ENCODE results near the gene MUC6.
"Not testable (repeated sequence)": the region's sequence is repeated elsewhere in the genome, so short reads cannot be mapped to it uniquely, and the experiment has no call there.

Gene MUC6

DNA sequence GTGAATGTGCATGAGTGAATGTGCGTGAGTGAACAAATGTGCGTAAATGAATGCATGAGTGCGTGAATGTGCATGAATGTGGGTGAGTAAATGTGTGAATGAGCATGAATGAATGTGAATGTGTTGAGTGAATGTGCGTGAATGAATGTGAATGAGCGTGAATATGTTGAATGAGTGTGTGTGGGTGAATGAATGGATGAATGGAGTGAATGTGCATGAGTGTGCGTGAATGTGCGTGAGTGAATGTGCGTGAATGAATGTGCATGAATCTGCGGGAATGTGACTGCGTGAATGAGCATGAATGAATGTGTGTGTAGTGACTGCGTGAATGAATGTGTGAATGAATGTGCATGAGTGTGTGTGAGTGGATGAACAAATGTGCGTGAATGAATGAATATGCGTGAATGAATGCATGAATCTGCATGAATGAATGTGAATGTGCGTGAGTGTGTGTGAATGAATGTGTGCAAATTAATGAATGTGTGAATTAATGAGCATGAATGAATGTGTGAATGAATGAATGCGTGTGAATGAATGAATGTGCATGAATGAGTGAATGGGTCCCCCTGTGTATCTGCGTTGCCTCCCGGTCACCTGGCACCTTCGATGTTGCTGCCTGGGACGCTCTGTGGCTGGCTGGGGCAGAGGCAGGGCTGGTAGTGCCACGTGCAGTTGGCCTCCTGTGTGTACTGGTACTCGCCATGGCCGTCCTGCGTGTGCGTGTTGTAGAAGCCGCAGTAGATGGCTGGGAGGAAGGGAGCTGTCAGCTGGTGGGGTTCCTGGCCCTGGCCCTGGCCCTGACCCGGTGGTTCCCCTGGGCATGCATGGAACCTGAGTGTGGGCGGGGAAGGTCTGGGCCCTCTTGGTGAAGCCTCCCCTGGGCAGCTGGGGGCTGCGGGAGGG lies 13.4 kb downstream of the MUC6 start:
- TF ChIP-seq, protein P1, sequence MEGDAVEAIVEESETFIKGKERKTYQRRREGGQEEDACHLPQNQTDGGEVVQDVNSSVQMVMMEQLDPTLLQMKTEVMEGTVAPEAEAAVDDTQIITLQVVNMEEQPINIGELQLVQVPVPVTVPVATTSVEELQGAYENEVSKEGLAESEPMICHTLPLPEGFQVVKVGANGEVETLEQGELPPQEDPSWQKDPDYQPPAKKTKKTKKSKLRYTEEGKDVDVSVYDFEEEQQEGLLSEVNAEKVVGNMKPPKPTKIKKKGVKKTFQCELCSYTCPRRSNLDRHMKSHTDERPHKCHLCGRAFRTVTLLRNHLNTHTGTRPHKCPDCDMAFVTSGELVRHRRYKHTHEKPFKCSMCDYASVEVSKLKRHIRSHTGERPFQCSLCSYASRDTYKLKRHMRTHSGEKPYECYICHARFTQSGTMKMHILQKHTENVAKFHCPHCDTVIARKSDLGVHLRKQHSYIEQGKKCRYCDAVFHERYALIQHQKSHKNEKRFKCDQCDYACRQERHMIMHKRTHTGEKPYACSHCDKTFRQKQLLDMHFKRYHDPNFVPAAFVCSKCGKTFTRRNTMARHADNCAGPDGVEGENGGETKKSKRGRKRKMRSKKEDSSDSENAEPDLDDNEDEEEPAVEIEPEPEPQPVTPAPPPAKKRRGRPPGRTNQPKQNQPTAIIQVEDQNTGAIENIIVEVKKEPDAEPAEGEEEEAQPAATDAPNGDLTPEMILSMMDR (IDR thresholded peaks at IDR 0.05; ENCODE audit: low read depth, low read length, missing control alignments), result no peak
- no peak for DNase-seq (ENCODE audit: low read depth)
- no peak overlapping the region for H3K4me3 ChIP-seq (ENCODE audit: low read depth, low read length)
- in situ Hi-C loops (cut with HindIII; ENCODE audit: low sequenced_read_pairs), result no loop called here

DNA sequence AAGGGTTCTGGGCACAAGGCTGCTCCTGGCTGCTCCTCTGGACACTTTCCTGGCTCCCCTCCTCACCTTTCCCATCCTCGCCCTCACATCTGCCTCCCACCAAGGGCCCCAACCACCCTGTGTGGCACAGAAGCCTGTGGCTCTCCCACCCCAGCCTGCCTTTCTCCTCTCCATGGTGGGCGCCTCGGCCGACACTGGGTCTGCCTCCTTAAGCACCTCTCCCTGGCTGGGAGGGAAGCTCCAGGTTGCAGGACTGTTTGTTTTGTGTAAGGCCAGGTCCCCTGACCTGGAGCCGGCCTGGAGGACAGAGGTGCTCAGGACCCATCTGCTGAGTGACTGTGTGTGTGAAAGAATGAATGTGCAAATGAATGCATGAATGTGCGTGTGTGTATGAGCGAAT lies 14.1 kb downstream of the MUC6 start:
- in situ Hi-C loops (cut with HindIII; ENCODE audit: low sequenced_read_pairs), result no loop called here
- no peak for DNase-seq (ENCODE audit: low read depth)
- H3K4me3 ChIP-seq (ENCODE audit: low read depth, low read length), result no peak overlapping the region
- TF ChIP-seq, protein P1 (IDR thresholded peaks at IDR 0.05; ENCODE audit: low read depth, low read length, missing control alignments), result no peak

DNA sequence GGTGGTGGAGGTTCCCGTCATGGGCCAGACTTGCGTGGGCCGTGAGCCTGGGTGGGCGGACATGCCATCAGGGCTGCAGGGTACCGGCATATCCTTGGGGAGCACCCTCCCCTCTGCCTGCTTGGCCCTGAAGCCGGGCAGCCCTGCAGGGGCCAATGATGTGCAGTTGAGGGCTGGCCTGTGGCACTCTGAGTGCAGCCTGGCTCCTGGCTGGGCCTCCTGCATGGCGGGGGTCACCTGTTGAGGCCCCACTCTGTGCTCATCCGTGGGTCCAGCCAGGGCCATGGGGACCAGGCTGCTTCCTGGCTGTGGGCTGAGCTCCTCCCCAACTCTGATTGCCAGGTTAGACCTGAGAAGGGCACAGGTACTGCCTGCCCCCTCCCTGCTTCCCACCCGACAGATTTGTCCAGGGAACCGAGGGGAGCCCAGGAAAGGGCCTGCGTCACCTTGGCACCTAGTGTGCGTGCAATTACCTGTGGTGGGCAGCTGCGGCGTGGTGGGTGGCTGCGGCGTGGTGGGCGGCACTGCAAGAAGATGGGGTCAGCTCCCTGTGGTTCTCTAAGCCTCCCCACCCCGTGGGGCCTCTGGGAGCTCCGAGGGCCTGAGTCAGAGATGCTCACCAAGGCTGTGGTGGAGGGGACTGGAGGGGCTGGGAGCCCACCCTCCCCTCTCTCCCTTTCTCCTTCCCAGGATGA lies 16.2 kb downstream of the MUC6 start:
- DNase-seq (ENCODE audit: low read depth), result no peak
- TF ChIP-seq, protein P1 (IDR thresholded peaks at IDR 0.05; ENCODE audit: low read depth, low read length, missing control alignments), result no peak
- H3K4me3 ChIP-seq (ENCODE audit: low read depth, low read length), result no peak overlapping the region
- in situ Hi-C loops (cut with HindIII; ENCODE audit: low sequenced_read_pairs), result no loop called here

DNA sequence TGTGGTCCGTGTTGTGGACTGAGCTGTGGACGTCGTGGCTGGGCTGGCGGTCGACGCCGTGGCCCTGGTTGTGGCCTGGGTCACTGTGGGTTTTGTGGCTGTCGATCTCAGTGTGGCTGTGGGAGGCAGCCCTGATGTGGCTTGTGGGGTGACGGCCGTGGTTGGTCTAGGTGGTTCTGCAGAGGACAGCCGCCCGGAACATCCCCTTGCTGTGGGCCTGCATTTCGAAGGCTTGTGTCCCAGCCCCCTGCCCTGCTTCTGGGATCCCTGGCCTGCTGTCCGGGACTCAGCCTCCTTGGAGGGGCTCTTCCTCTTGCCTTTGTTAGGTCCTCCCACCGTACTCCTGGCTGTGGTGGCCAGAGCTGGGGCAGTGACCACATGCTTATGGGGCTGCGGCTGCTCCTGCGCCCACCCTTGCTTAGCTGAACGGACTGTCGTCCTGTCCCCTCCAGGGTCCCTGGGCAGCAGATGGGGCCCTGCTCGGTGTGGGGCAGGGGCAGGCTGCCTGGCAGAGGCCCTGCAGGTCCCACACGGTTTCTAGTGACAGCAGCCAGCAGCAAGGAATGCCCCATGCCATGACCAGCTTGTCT lies 17.1 kb downstream of the MUC6 start:
- DNase-seq (ENCODE audit: low read depth), result no peak
- H3K4me3 ChIP-seq (ENCODE audit: low read depth, low read length), result no peak overlapping the region
- in situ Hi-C loops (cut with HindIII; ENCODE audit: low sequenced_read_pairs), result no loop called here
- TF ChIP-seq, protein P1 (IDR thresholded peaks at IDR 0.05; ENCODE audit: low read depth, low read length, missing control alignments), result no peak

DNA sequence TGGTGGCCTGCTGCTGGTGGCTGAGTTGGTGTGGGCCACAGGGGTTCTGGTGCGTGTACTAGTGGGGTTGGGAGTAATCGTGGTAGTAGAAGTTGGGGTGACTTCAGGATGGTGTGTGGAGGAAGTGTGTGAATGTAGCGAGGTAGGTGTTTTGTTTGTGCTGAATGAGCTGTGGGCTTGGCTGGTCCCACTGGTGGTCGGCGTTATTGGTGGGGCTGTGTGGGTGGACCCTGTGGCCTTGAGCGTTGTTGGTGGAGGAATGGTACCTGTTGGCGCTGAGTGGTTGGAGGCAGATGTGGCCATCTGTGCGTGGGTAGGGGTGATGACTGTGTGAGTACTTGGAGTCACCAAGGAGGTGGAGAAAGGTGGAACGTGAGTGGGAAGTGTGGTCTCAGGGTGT lies 18.4 kb downstream of the MUC6 start:
- no peak overlapping the region for H3K4me3 ChIP-seq (ENCODE audit: low read depth, low read length)
- no peak for DNase-seq (ENCODE audit: low read depth)
- in situ Hi-C loops (cut with HindIII; ENCODE audit: low sequenced_read_pairs), result no loop called here
- TF ChIP-seq, protein P1 (IDR thresholded peaks at IDR 0.05; ENCODE audit: low read depth, low read length, missing control alignments), result no peak

DNA sequence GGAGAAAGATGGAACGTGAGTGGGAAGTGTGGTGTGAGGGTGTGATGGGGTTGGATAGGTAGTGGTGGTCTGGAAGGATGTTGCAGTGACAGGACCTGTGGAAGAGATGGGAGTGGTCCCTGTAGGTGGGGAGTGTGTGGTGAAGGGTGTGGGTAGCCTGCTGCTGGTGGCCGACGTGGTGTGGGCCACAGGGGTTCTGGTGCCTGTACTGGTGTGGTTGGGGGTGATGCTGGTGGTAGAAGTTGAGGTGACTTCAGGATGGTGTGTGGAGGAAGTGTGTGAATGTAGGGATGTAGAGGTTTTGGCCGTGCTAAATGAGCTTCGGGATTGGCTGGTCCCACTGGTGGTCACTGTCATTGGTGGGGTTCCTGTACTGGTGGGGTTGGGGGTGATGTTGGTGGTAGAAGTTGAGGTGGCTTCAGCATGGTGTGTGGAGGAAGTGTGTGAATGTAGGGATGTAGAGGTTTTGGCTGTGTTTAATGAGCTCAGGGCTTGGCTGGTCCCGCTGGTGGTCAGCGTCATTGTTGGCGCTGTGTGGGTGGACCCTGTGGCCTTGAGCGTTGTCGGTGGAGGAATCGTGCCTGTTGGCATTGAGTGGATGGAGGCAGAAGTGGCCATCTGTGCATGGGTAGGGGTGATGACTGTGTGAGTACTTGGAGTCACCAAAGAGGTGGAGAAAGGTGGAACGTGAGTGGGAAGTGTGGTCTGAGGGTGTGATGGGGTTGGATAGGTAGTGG lies 19.1 kb downstream of the MUC6 start:
- TF ChIP-seq, protein P1 (IDR thresholded peaks at IDR 0.05; ENCODE audit: low read depth, low read length, missing control alignments), result no peak
- H3K4me3 ChIP-seq (ENCODE audit: low read depth, low read length), result no peak overlapping the region
- DNase-seq (ENCODE audit: low read depth), result no peak
- in situ Hi-C loops (cut with HindIII; ENCODE audit: low sequenced_read_pairs), result no loop called here

DNA sequence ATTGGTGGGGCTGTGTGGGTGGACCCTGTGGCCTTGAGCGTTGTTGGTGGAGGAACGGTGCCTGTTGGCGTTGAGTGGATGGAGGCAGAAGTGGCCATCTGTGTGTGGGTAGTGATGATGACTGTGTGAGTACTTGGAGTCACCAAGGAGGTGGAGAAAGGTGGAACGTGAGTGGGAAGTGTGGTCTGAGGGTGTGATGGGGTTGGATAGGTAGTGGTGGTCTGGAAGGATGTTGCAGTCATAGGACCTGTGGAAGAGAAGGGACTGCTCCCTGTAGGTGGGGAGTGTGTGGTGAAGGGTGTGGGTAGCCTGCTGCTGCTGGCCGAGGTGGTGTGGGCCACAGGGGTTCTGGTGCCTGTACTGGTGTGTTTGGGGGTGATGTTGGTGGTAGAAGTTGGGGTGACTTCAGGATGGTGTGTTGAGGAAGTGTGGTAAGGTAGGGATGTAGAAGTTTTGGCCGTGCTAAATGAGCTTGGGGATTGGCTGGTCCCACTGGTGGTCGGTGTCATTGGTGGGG lies 19.9 kb downstream of the MUC6 start:
- DNase-seq (ENCODE audit: low read depth); H3K4me3 ChIP-seq (ENCODE audit: low read depth, low read length); in situ Hi-C loops (cut with HindIII; ENCODE audit: low sequenced_read_pairs): not testable (repeated sequence)

Data from astrocyte of the cerebellum (primary cell).